ENCODE data around the gene ZMYM4.
"Not testable (repeated sequence)": the region's sequence is repeated elsewhere in the genome, so short reads cannot be mapped to it uniquely, and the experiment has no call there.

ZMYM4 gene

GRCh38 chr1:35453031-35453430 lies 184.5 kb downstream of the ZMYM4 start:
- no peak for DNase-seq (ENCODE audit: low read depth in 2 of 2)

DNA sequence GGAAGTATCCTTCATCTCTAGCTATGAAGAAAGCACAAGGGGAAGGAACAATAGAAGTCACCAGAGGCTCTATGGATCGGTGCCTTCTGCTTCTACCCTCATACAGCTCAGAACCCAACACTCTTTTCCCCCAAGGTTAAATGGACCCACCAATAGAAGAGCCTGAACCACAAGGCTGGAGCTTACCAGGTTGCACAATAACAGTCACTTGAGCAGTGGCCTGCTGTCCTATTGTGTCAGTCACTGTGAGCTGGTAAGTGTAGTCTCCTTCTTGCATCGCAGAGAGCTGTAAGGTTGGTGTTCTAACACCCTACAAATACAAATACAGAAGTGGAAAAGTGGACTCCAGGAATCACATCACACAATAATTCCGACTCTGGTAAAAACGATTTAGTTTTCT lies 185.7 kb downstream of the ZMYM4 start:
- DNase-seq (ENCODE audit: low read depth in 2 of 2): no peak

DNA sequence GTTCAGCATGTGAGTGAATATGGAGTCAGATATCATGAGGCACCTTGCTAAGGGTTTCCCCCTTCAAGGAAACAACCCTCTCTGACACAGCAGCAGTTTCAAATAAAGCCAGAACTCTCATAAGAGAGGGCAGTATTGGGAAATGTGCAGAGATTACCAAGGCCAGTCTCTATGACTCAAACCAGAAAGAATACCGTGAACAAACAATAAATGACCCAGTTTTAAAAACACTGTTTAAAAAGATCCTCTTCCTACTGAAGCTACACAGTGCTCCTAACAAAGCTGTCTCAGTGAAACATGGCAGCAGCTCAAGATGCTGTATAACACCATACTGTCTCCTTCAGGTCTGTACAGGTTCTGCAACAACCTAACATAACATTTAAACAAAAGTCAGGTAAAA lies 186.1 kb downstream of the ZMYM4 start:
- no peak for DNase-seq (ENCODE audit: low read depth in 2 of 2)

- DNase-seq (ENCODE audit: low read depth in 2 of 2): no peak
Measured at GRCh38 chr1:35460796-35461195, 192.3 kb downstream of the ZMYM4 start.

GRCh38 chr1:35461966-35462651 lies 193.6 kb downstream of the ZMYM4 start:
- DNase-seq (ENCODE audit: low read depth in 2 of 2): no peak

DNA sequence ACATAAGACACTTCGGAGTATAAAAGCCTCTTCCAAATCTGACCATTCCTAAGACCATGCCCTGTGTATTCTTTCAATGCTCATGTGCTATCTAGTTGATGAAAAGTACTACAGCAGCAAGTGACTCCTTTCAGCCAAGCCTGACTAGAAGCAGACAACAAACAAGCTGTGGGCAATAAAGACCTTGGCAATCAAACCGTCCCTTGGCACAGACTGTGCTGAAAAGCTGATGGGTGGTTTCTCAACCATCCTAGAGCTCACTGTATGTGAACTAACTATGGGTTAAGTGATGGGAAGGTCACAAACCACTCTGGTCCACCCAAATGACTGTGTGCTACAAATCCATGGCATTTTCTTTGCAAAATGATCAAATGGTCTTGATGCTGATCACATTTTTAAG lies 194.7 kb downstream of the ZMYM4 start:
- DNase-seq (ENCODE audit: low read depth in 2 of 2): no peak

GRCh38 chr1:35463749-35464148 lies 195.2 kb downstream of the ZMYM4 start:
- DNase-seq (ENCODE audit: low read depth in 2 of 2): not testable (repeated sequence)

DNA sequence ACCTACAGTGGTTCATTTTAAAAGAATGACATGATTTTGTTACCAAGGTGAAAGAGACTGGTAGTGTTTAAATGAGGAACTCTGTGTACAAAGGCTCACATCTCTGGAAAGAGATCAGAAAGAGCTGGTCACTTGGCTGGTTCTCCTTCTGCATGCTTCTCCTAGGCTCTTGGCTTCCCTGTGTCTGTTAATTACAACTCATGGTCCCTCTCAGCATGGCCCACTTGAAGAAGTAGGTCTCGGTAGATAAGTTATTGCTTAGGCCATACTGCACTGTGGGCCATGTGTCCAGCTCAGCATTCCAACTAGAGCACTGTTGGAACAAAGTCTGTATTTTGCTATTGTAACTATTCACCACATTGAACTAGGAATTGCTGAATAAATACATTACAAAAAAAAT lies 197.6 kb downstream of the ZMYM4 start:
- no peak for DNase-seq (ENCODE audit: low read depth in 2 of 2)

GRCh38 chr1:35470977-35471613 lies 202.6 kb downstream of the ZMYM4 start:
- no peak for DNase-seq (ENCODE audit: low read depth in 2 of 2)
